Activated naive CD4-positive, alpha-beta T cell treated with anti-CD3 and anti-CD28 coated beads, Interleukin-2, amount 50 U/mL, for 24 hours (primary cell): ENCODE data around the gene FOXP3.

ENCODE experiments used
- H3K27ac Mint-ChIP-seq: one replicate; pipeline ENCODE4 v1.8.0; 2021; ENCODE audit warnings: mild to moderate bottlenecking, mixed read lengths
- H3K27me3 Mint-ChIP-seq: one replicate; pipeline ENCODE4 v1.8.0; 2021; ENCODE audit warnings: mixed read lengths
- H3K36me3 Mint-ChIP-seq: one replicate; pipeline ENCODE4 v1.8.0; 2021; ENCODE audit warnings: mixed read lengths
- H3K4me1 Mint-ChIP-seq: one replicate; pipeline ENCODE4 v1.8.0; 2021; ENCODE audit warnings: mixed read lengths
- H3K4me3 Mint-ChIP-seq: one replicate; pipeline ENCODE4 v1.8.0; 2021; ENCODE audit warnings: mild to moderate bottlenecking, mixed read lengths
- H3K9me3 Mint-ChIP-seq: one replicate; pipeline ENCODE4 v1.8.0; 2021; ENCODE audit warnings: mixed read lengths

FOXP3 gene

DNA sequence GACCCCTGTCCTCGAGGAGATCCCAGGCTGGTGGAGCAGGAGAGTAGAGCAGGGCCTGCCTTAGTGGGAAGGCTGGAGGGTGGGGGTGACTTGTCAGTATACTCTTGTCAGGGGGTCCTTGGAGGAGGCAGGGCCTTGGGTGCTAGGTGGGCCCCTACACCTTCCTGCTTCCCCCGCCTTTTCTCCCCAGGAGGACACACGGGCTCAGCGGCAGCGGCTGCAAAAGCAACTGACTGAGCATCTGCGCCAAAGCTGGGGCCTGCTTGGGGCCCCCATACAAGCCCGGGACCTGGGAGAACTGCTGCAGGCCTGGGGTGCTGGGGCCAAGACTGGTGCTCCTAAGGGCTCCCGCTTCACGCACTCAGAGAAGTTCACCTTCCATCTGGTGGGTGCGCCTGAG, 18.0 kb downstream of the FOXP3 start:
- Mint-ChIP-seq H3K9me3 (no peaks in the 10 kb centered on the region), H3K36me3 (peaks cover 8% of the 10 kb centered on the region), H3K27me3 (no peaks in the 10 kb centered on the region), H3K4me3 (no peak overlapping the region), H3K27ac (no peak overlapping the region), H3K4me1 (peaks cover 4% of the 10 kb centered on the region)

DNA sequence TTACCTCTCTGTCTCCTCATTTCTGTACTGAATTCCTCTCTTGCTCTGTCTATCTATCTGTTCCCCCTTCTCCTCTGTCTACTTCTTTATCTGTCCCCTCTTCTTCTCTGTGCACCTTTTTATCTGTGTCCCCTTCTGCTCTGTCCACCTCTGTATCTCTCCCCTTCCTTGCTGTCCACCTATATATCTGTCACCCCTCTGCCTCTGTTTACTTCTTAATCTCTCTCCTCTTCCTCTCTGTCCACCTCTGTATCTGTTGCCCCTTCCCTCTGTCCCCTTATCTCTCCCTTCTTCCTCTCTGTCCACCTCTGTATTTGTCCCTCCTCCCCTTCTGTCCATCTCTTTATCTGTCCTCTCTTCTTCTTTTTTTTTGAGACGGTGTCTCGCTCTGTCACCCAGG, 20.3 kb downstream of the FOXP3 start:
- Mint-ChIP-seq H3K4me3 (no peak overlapping the region), H3K27me3 (no peaks in the 10 kb centered on the region), H3K4me1 (peaks cover 16% of the 10 kb centered on the region), H3K27ac (peak overlapping the region; percentile 75), H3K9me3 (no peaks in the 10 kb centered on the region), H3K36me3 (peaks cover 7% of the 10 kb centered on the region)

DNA sequence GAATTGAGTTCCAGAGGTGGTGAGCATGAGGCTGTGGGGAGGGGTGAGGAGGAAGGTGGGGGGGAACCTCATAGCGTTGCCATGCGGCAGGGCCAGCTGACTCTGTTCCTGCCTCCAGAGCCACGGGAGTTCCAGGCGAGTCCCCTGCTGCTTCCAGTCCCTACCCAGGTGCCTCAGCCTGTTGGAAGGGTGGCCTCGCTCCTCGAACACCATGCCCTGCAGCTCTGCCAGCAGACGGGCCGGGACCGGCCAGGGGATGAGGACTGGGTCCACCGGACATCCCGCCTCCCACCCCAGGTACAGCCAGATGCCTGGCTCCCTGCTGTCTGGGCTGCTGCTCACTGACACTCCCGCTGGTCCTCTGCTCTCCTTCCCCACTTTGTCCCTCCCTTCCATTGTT, 21.3 kb downstream of the FOXP3 start:
- no peaks in the 10 kb centered on the region for H3K9me3 Mint-ChIP-seq
- H3K27me3 Mint-ChIP-seq, result no peaks in the 10 kb centered on the region
- no peak overlapping the region for H3K27ac Mint-ChIP-seq
- peaks cover 8% of the 10 kb centered on the region for H3K36me3 Mint-ChIP-seq
- peaks cover 21% of the 10 kb centered on the region for H3K4me1 Mint-ChIP-seq
- H3K4me3 Mint-ChIP-seq, result no peak overlapping the region

DNA sequence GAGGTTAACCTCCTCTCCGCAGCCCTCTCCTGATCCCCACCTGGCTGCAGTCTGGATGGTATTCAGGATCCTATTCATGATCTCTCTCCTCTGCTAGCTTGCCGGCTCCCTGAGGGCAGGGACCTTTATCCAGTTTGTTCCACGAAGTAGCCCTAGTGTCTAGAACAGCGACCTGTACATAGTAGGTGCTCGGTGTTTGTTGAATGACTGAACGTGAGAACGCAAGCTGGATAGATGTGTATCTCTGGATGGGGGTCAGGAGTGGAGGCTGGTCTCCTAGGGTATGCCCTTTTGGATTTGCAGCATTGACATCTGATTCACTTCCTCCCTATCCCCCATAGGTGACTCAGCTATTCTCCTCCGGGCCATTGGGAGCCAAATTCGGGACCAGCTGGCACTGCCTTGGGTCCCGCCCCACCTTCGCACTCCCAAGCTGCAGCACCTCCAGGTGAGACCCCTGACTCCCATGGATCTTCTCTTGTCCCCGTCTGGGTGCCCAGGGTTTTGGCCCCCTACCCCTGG, 21.9 kb downstream of the FOXP3 start:
- no peak overlapping the region for H3K4me3 Mint-ChIP-seq
- H3K4me1 Mint-ChIP-seq, result peaks cover 21% of the 10 kb centered on the region
- no peak overlapping the region for H3K27ac Mint-ChIP-seq
- H3K9me3 Mint-ChIP-seq, result no peaks in the 10 kb centered on the region
- H3K36me3 Mint-ChIP-seq, result peaks cover 8% of the 10 kb centered on the region
- H3K27me3 Mint-ChIP-seq, result no peaks in the 10 kb centered on the region

DNA sequence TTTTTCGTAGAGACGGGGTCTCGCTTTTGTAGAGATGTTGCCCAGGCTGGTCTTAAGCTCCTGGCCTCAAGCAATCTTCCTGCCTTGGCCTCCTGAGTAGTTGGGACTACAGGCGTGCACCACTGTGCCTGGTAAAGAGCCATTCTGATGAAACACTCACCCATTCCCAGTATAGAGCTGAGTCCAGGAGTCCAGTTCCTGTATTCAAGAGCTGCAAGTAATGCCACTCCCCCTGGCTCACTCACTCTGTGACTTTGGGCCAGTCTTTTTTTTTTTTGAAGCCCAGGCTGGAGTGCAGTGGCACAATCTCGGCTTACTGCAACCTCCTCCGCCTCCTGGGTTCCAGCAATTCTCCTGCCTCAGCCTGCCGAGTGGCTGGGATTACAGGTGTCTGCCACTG, 25.8 kb downstream of the FOXP3 start:
- Mint-ChIP-seq H3K27ac (no peak overlapping the region), H3K9me3 (no peaks in the 10 kb centered on the region), H3K4me3 (no peak overlapping the region), H3K36me3 (peaks cover 3% of the 10 kb centered on the region), H3K4me1 (peaks cover 31% of the 10 kb centered on the region), H3K27me3 (no peaks in the 10 kb centered on the region)

DNA sequence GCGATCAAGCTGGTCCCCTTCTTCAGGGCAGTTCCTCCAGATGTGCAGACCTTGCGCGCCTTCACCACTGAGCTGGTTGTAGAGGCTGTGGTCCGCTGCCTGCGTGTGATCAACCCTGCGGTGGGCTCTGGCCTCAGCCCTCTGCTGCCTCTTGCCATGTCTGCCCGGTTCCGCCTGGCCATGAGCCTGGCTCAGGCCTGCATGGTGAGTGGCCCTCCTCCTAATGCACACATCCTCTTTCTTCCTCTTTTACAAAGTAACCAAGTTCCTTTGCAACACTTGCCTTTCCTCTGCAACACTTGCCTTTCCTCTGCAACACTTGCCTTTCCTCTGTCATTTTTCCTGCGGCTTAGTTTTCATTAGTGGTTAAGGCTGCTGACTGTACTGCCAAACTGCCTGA, 27.4 kb downstream of the FOXP3 start:
- no peaks in the 10 kb centered on the region for H3K9me3 Mint-ChIP-seq
- peak overlapping the region; percentile 81 for H3K4me3 Mint-ChIP-seq
- H3K36me3 Mint-ChIP-seq, result peaks cover 3% of the 10 kb centered on the region
- peaks cover 31% of the 10 kb centered on the region for H3K4me1 Mint-ChIP-seq
- peak overlapping the region; percentile 93 for H3K27ac Mint-ChIP-seq
- no peaks in the 10 kb centered on the region for H3K27me3 Mint-ChIP-seq

DNA sequence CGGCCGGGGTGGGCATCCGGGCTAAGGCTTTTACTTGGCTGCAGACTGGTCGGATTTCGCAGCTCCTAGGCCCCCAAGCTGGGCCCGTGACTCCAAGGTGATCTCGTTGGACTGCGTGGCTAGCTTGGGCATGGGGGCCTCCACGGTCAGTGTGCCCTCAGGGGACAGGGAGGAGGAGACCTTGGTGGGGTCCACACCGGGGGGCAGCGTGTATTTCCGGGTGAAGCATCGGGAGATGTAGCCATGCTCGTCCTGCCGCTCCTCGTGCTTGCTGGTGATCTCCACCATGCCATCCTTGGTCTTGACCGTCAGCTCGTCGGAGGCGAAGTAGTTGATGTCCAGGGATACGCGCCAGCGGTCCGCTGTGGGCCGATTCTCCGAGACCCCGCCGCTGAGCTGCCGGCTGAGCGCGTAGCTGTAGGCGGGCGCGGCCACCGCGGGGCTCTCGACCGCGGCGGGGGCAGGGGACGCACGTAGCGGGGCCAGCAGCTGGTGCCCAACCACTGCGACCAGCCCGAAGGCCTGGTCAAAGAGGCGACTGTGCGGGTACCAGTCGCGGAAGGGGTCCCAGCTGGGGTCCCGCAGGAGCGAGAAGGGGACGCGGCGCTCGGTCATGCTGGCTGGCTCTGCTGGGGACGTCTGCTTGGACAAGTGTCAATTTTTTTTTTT, 30.5 kb downstream of the FOXP3 start:
- Mint-ChIP-seq H3K4me3 (no peak overlapping the region), H3K9me3 (no peaks in the 10 kb centered on the region), H3K36me3 (peaks cover 2% of the 10 kb centered on the region), H3K27me3 (no peaks in the 10 kb centered on the region), H3K4me1 (peaks cover 18% of the 10 kb centered on the region), H3K27ac (no peak overlapping the region)

DNA sequence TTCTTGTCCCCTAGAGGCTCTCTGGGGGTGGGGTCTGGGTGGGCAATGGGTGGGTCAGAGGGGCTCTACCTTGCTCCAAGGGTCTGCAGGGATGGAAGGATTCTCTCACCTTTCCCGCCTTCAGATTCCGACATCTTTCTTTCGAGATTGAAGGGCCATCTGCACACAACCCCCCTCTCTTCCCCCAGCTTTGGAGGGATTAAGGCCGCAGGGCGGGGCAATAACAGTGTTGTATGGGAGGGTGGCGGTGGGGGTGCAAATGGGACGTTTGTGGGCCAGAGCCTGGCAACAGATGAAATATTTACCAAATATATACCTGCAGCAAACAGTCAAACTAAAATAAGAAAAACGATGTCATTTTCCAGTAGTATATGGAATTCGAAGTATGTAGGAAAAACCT, 31.3 kb downstream of the FOXP3 start, which contains the start of gene CACNA1F:
TSS of gene CACNA1F (minus strand) at position 165 of the 400 bp plus-strand sequence. CDS start at position 134, 31 bp downstream.
- peaks cover 15% of the 10 kb centered on the region for H3K4me1 Mint-ChIP-seq
- H3K27ac Mint-ChIP-seq, result peak within 1 kb of the TSS; percentile 59
- H3K4me3 Mint-ChIP-seq, result no peak within 1 kb of the TSS
- H3K9me3 Mint-ChIP-seq, result no peaks in the 10 kb centered on the region
- peaks cover 2% of the 10 kb centered on the region for H3K36me3 Mint-ChIP-seq
- H3K27me3 Mint-ChIP-seq, result no peaks in the 10 kb centered on the region

DNA sequence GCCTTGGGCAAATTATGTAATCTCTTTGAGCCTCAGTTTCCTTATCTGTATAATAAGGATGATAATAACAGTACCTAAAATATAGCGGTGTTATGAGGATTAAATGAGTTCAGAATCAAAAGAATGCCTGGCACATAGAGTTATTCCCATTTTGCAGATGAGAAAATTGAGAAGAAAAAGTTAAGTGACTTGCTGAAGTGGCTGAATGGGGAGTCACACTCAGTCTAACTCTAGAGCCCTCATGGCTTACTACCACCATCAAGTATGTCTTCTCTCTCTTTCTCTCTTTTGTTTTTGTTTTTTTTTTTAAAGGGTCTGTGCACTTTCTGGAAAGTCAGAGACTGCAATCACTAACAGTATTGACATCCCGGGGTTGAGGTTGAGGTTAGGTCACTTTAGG, 32.0 kb downstream of the FOXP3 start:
- H3K36me3 Mint-ChIP-seq, result peaks cover 2% of the 10 kb centered on the region
- no peak overlapping the region for H3K4me3 Mint-ChIP-seq
- H3K4me1 Mint-ChIP-seq, result peaks cover 15% of the 10 kb centered on the region
- H3K27me3 Mint-ChIP-seq, result no peaks in the 10 kb centered on the region
- peak overlapping the region; percentile 59 for H3K27ac Mint-ChIP-seq
- H3K9me3 Mint-ChIP-seq, result no peaks in the 10 kb centered on the region

DNA sequence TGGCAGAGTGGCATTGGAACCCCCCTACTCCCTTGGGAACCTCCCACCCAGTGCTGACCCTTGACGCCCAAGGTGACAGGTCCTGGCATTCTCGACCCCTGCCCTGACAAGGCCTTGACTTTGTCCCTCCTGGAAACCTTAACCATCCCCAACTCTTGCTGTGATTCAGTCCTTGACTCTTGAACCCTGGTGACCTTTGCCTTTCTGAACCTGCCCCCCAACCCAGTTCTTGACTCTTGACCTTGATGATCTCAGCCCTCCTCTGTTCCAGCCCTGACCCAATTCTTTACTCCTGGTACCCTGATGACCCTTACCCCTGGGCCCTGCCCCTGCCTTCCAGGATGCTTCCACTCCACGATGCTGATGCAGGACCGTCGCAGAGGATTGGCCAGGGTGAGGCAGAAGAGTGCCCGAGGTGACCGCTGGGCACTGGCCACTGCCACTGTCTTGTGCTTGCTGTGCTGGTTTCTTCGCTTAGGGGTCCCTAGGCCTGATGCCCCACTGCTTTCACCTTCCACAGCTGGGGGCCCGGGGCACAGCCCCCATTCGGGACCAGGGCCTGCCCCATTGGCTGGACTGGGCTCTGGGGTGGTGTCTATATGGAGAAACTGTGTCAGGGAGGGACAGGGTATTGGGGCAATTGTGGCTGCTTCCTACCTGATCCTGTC, 33.0 kb downstream of the FOXP3 start:
- no peaks in the 10 kb centered on the region for H3K36me3 Mint-ChIP-seq
- no peaks in the 10 kb centered on the region for H3K27me3 Mint-ChIP-seq
- H3K27ac Mint-ChIP-seq, result peak overlapping the region; percentile 82
- H3K4me1 Mint-ChIP-seq, result peaks cover 5% of the 10 kb centered on the region
- no peaks in the 10 kb centered on the region for H3K9me3 Mint-ChIP-seq
- peak overlapping the region; percentile 79 for H3K4me3 Mint-ChIP-seq

DNA sequence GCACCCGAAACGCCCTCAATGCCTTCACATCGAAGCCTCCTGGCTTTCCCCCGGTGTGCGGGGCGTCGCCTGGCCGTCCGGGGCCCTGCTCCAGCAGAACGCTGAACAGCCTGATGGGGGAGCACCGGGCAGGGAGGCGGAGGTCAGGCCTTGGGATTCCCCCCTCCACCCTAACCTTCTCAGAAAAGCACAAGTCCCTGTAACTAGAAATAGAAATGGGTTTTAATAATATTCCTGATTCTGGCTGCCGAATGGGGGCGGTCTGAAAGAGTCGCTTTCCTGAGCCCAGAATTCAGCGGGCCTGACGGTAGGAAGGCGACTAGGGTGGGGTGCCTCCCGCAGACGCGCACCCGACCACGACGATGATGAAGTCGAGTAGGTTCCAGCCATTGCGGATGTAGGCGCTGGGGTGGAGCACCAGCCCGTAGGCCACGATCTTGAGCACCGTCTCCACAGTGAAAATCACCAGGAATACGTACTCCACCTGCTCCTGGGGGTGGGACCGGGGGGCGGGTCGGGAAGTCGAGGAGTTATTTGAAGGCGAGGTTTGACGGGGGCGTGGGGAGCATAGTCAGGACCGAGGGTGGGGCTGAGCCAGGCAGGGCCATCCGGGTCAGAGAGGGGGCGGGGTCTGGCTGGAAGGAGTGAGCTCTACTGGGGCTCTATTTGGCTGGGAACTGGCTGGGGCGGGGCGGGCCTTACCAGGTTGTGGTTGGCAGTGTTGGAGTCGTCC, 33.8 kb downstream of the FOXP3 start:
- Mint-ChIP-seq H3K36me3 (no peaks in the 10 kb centered on the region), H3K9me3 (no peaks in the 10 kb centered on the region), H3K27me3 (no peaks in the 10 kb centered on the region), H3K4me3 (peak overlapping the region; percentile 79), H3K4me1 (peaks cover 5% of the 10 kb centered on the region), H3K27ac (peak overlapping the region; percentile 46)

DNA sequence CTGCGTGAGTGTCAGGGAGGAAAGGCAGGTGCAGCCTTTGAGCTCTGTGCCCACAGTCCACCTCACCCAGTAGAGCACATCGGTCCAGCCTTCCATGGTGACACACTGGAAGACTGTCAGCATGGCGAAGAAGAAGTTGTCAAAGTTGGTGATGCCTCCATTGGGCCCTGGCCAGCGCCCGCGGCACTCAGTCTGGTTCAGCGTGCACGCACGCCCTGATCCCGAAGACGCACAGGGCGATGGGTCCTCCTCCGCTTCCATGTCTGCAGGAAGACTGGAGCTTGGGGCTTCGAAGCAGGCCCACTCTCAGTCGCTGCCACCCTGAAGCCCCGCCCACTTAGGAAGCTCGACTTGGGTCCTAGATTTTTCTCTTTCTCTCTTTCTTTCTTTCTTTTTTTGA, 36.3 kb downstream of the FOXP3 start:
- Mint-ChIP-seq H3K9me3 (no peaks in the 10 kb centered on the region), H3K4me3 (no peak overlapping the region), H3K4me1 (no peaks in the 10 kb centered on the region)

DNA sequence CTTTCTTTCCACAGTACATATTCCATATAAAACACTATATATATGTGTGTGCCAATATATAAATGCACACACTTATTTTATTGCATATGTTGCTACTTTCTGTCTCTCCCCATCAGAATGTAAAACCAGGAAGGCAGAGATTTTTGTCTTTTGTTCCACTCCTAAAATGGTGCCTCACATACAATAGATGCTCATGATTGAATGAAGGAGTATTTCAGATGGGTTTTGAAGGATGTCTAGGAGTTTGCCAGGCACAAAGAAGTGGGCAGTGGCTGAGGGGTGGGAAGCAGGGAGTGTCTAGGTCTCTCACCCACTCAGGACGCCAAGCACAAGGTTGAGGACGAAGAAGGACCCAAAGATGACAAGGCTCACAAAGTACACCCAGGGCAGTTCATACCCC, 36.8 kb downstream of the FOXP3 start:
- Mint-ChIP-seq H3K4me1 (no peaks in the 10 kb centered on the region), H3K36me3 (no peaks in the 10 kb centered on the region), H3K27ac (no peak overlapping the region), H3K27me3 (no peaks in the 10 kb centered on the region), H3K4me3 (no peak overlapping the region), H3K9me3 (no peaks in the 10 kb centered on the region)

More for the DNA sequence above, 36.3 kb downstream of the FOXP3 start:
- Mint-ChIP-seq H3K36me3 (no peaks in the 10 kb centered on the region), H3K27ac (no peak overlapping the region), H3K27me3 (no peaks in the 10 kb centered on the region)

DNA sequence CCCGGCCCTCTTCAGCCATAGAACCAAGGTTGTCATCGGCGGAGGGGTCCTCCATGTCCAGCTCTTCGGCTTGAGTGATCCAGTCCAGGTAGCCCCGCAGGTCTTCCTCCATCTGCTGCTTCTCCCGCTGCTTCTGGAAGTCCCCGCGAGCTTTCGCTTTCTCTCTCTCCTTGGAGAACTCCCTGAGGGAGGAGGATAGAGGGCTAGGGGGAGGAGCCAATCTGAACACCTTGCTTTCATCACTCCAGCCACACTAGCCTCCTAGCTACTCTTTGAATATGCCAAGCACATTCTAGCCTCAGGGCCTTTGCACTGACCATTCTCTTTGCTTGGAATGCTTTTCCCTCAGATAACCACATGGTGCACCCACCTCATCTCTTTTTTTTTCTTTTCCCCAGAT, 37.6 kb downstream of the FOXP3 start:
- H3K27me3 Mint-ChIP-seq, result no peaks in the 10 kb centered on the region
- no peaks in the 10 kb centered on the region for H3K9me3 Mint-ChIP-seq
- no peak overlapping the region for H3K4me3 Mint-ChIP-seq
- no peaks in the 10 kb centered on the region for H3K36me3 Mint-ChIP-seq
- no peak overlapping the region for H3K27ac Mint-ChIP-seq
- H3K4me1 Mint-ChIP-seq, result no peaks in the 10 kb centered on the region

DNA sequence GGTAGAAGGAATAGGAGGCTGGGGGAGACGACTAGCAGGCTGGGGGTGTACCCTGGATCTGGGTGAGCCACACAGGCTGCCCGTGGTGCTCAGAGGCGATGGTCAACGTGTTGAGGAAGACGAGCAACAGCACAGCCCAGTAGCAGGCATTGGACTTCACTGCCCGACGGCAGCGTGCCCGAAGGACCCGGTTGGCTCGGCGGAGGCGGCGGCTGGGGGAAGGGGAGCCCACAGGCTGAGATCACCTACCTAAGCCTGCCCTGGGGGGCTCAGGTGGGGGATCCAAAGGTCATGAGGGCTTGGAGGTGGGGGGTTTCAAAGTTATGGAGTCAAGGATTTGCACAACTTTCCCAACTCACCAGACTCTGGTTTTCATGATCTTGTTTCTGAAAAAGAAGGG, 38.7 kb downstream of the FOXP3 start:
- Mint-ChIP-seq H3K27ac (no peak overlapping the region), H3K9me3 (no peaks in the 10 kb centered on the region), H3K36me3 (no peaks in the 10 kb centered on the region), H3K4me1 (no peaks in the 10 kb centered on the region), H3K4me3 (no peak overlapping the region), H3K27me3 (no peaks in the 10 kb centered on the region)

DNA sequence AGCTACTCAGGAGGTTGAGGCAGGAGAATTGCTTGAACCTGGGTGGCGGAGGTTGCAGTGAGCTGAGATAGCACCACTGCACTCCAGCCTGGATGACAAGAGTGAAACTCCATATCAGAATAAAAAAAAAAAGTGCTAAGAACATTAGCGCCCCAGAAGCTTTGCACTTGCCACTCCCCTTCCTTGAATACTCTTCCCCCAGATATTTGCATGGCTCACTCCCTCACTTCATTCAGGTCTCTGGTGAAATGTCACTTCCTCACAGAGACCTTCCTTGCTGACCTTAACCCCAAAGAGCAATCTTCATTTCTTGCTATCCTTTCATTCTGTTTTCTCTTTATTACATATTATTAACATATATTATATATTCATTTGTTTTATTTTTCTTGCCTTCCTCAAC, 42.6 kb downstream of the FOXP3 start:
- Mint-ChIP-seq H3K4me3 (no peak overlapping the region), H3K4me1 (no peaks in the 10 kb centered on the region), H3K9me3 (no peaks in the 10 kb centered on the region), H3K27me3 (no peaks in the 10 kb centered on the region), H3K27ac (no peak overlapping the region), H3K36me3 (no peaks in the 10 kb centered on the region)
